HepG2 (cell line): ENCODE measurements around the gene CEP128. TPM values are rescaled to one million over a fixed set of nuclear protein-coding genes. Genes with fewer than 3 reads are reported as not detected.

Experiments used
- ATAC-seq: fragments of 200-7000 bp; cut with Tn5 transposase; 3 replicates; pipeline ENCODE4 v1.9.1; 2020; ENCODE audit warnings: mild to moderate bottlenecking, moderate library complexity
- BruUV-seq: library from RNA; stranded (reverse); fragments of 400-500 nt; replicated peaks from 2 replicates; lab custom pipeline; 2021; lab: Mats Ljungman, UMichigan
- CTCF ChIA-PET: fragments of 300-600 bp; formaldehyde crosslinking; extraction: SDS; loops from one replicate; lab custom pipeline; 2021; ENCODE audit warnings: low total read pairs, inconsistent platforms, low intra/inter-chr PET ratio; lab: Yijun Ruan, JAX
- POLR2A ChIA-PET: fragments of 350-600 bp; sonication (Branson Sonifier 250); formaldehyde crosslinking; loops from one replicate; lab custom pipeline; 2020; ENCODE audit warnings: antibody characterized with exemption, inconsistent platforms; lab: Yijun Ruan, JAX
- DNase-seq: peaks from one replicate; pipeline ENCODE4 v3.0.0-alpha.2; 2015; ENCODE audit warnings: low spot score
- FAIRE-seq: peaks from 3 replicates; lab custom pipeline; 2011; peaks lifted over from hg19 to GRCh38; lab: Jason Lieb, UNC
- H2AFZ ChIP-seq: one replicate; pipeline ENCODE4 v1.6.1; 2011; ENCODE audit warnings: low read length, inconsistent platforms
- H3K27ac ChIP-seq: fragments of 300-600 bp; 3 replicates; pipeline ENCODE4 v1.8.0; 2011; ENCODE audit warnings: mixed run types, mild to moderate bottlenecking, mixed read lengths, low read length, inconsistent platforms; ENCODE audit not compliant: insufficient read depth; ENCODE audit errors: extremely low read length
- H3K27me3 ChIP-seq, 2 experiments: fragments of 200-600 bp in 1 of 2; 2 replicates in 1 of 2; 3 replicates in 1 of 2; pipeline versions ENCODE4 v1.6.0 to v1.8.0; 2011; ENCODE audit warnings: low read length in 2 of 2, mild to moderate bottlenecking in 2 of 2, moderate library complexity in 2 of 2, inconsistent platforms in 1 of 2; ENCODE audit not compliant: insufficient read depth in 2 of 2, control insufficient read depth in 1 of 2
- H3K36me3 ChIP-seq, 2 experiments: fragments of 200-600 bp in 1 of 2; replicated peaks in 1 of 2; 2 replicates in 1 of 2; 3 replicates in 1 of 2; pipeline versions ENCODE4 v1.5.1 to v1.8.0; 2011; ENCODE audit warnings: low read length in 2 of 2, inconsistent platforms in 1 of 2; ENCODE audit not compliant: insufficient read depth in 2 of 2, control insufficient read depth in 1 of 2
- H3K4me1 ChIP-seq: 2 replicates; pipeline ENCODE4 v1.5.1; 2012; ENCODE audit warnings: low read length, inconsistent platforms; ENCODE audit not compliant: insufficient read depth
- H3K4me2 ChIP-seq: 2 replicates; pipeline ENCODE4 v1.6.0; 2011; ENCODE audit warnings: low read depth, low read length, inconsistent platforms
- H3K4me3 ChIP-seq, 3 experiments: fragments of 200-600 bp in 1 of 3; sonication (generic), shearing (Covaris generic) in 1 of 3; replicated peaks in 1 of 3; 2 replicates each; pipeline ENCODE4 v1.5.1; 2011 to 2016; ENCODE audit warnings: low read length in 3 of 3, inconsistent platforms in 2 of 3, low read depth in 2 of 3, mild to moderate bottlenecking in 2 of 3, control low read depth in 1 of 3, mixed read lengths in 1 of 3; ENCODE audit not compliant: insufficient read depth in 1 of 3
- H3K79me2 ChIP-seq: one replicate; pipeline ENCODE4 v1.6.1; 2011; ENCODE audit warnings: low read length, inconsistent platforms; ENCODE audit not compliant: insufficient read depth
- H3K9ac ChIP-seq: 2 replicates; pipeline ENCODE4 v1.6.0; 2011; ENCODE audit warnings: mild to moderate bottlenecking, low read depth, low read length, inconsistent platforms; ENCODE audit not compliant: insufficient read depth
- H3K9me3 ChIP-seq: 2 replicates; pipeline ENCODE4 v1.5.1; 2012; ENCODE audit warnings: mild to moderate bottlenecking, low read length
- H4K20me1 ChIP-seq: 2 replicates; pipeline ENCODE4 v1.6.0; 2011; ENCODE audit warnings: inconsistent platforms, mild to moderate bottlenecking, low read length, moderate library complexity; ENCODE audit not compliant: insufficient read depth
- E2F1 ChIP-seq: sonication (generic); formaldehyde crosslinking; IDR thresholded peaks from 2 replicates; pipeline ENCODE4 v1.5.0; 2020; ENCODE audit warnings: missing genetic modification reagents
- FOXJ3 ChIP-seq: sonication (generic); formaldehyde crosslinking; IDR thresholded peaks from 2 replicates; pipeline ENCODE4 v1.4.0; 2020; ENCODE audit warnings: missing genetic modification reagents, mild to moderate bottlenecking, borderline replicate concordance
- JDP2 ChIP-seq: sonication (generic); formaldehyde crosslinking; IDR thresholded peaks from 2 replicates; pipeline ENCODE4 v1.8.1; 2022; ENCODE audit warnings: missing genetic modification reagents, borderline replicate concordance
- ZBTB42 ChIP-seq: sonication (generic); formaldehyde crosslinking; IDR thresholded peaks from 2 replicates; pipeline ENCODE4 v1.5.0; 2020; ENCODE audit warnings: mild to moderate bottlenecking, missing genetic modification reagents
- ZNF17 ChIP-seq: sonication (generic); formaldehyde crosslinking; IDR thresholded peaks from 2 replicates; pipeline ENCODE4 v1.5.0; 2020; ENCODE audit warnings: mild to moderate bottlenecking, missing genetic modification reagents
- ZNF772 ChIP-seq: sonication (generic); formaldehyde crosslinking; IDR thresholded peaks from 2 replicates; pipeline ENCODE4 v1.5.0; 2020; ENCODE audit warnings: mild to moderate bottlenecking, missing genetic modification reagents
- ZNF850 ChIP-seq: sonication (generic); formaldehyde crosslinking; conservative IDR thresholded peaks from 2 replicates; pipeline ENCODE4 v1.9.0; 2021; ENCODE audit warnings: mild to moderate bottlenecking, missing genetic modification reagents
- WGBS: methylation state at CpG from one replicate; pipeline ENCODE4 v1.1.6; 2017; ENCODE audit warnings: low lambda C conversion rate; 5-methylcytosine and 5-hydroxymethylcytosine counted together
- in situ Hi-C: cut with HindIII; loops from 2 replicates; pipeline ENCODE4 v1.10.0; 2017; ENCODE audit warnings: low pct_unique_long_range_greater_than_20kb; ENCODE audit not compliant: extremely low pct_ligation_motif_present
- intact Hi-C: fragments of 100-400 bp; cut with micrococcal nuclease; formaldehyde crosslinking; loops from one replicate; pipeline ENCODE4 v1.10.0; 2022; ENCODE audit not compliant: unreplicated experiment
- polyA plus RNA-seq, 8 experiments: library from polyadenylated mRNA; depleted of rRNA in 3 of 8; stranded (reverse) in 7 of 8; unstranded in 1 of 8; fragments of >200 nt; fragmentation: Illumina TruSeq in 4 of 8; extraction: Trizol in 4 of 8; gene quantifications; 2 replicates each; pipeline versions ENCODE4 v1.2.1 to v1.2.3, GENCODE V29; 2011 to 2016; ENCODE audit warnings: low read depth in 4 of 8, missing spikeins in 1 of 8, mixed read lengths in 1 of 8; ENCODE audit not compliant: insufficient read depth in 1 of 8
- total RNA-seq, 5 experiments: library from RNA; depleted of rRNA; stranded (reverse); fragments of >200 nt; fragmentation: Illumina TruSeq; extraction: Trizol; gene quantifications; 2 replicates each; pipeline ENCODE4 v1.2.3, GENCODE V29; 2016; ENCODE audit warnings: low read depth in 1 of 5

CEP128 gene
- total and polyA plus RNA-seq, 2 of the 13 experiments (the other 11 are each of a cell fraction or from before 2014, with no cell fraction given), result 1.3 to 7.5 TPM

GRCh38 chr14:80981156-80981555, 39.6 kb upstream of the CEP128 start (continued):
- TF ChIP-seq JDP2, result no peak
- TF ChIP-seq ZNF850 (CRISPR knock-in tag), result no peak
- TF ChIP-seq ZNF17 (CRISPR knock-in tag), result no peak
- no peak for TF ChIP-seq ZNF772 (CRISPR knock-in tag)

- Histone ChIP-seq H4K20me1 (no peaks in the 10 kb centered on the region), H3K4me1 (no peaks in the 10 kb centered on the region), H3K79me2 (no peaks in the 10 kb centered on the region), H3K36me3 (no peaks in the 10 kb centered on the region), H3K4me2 (no peak overlapping the region), H3K9me3 (no peaks in the 10 kb centered on the region), H3K4me3 (no peak overlapping the region), H3K9ac (no peak overlapping the region)
- POLR2A ChIA-PET, result no interaction called here
- in situ Hi-C loops, result no loop called here
- FAIRE-seq (no peak), ATAC-seq (no peak)
- TF ChIP-seq FOXJ3 (CRISPR knock-in tag) (no peak), E2F1 (CRISPR knock-in tag) (no peak), ZBTB42 (CRISPR knock-in tag) (no peak)
- TF ChIP-seq, all 625 proteins: peak for 0
- no peak for DNase-seq
- WGBS, result 2% methylated on average over 2 of the region's 2 CpGs
- H3K27me3 ChIP-seq, result 0 out of 5 replicates have a peak, but pooled peaks cover 0 to 7% of the 10 kb centered on the region in 2 experiments
- H3K27ac ChIP-seq, result no peak overlapping the region
- CTCF ChIA-PET, result no interaction called here
- BruUV-seq, result no TSS peak
- no peak overlapping the region for H2AFZ ChIP-seq
- intact Hi-C loops, result no loop called here
These were observed 38.4 kb upstream of the CEP128 start for GRCh38 chr14:80979951-80980350.
